A673 (cell line): ENCODE measurements around the gene RRAGD. TPM values are rescaled to one million over a fixed set of nuclear protein-coding genes. Genes with fewer than 3 reads are reported as not detected.

ENCODE experiments used
- BruUV-seq: library from RNA; stranded (reverse); fragments of 400-500 nt; replicated peaks from 2 replicates; lab custom pipeline; 2021; lab: Mats Ljungman, UMichigan
- CTCF ChIA-PET: fragments of 300-600 bp; sonication (Branson Sonifier 250); formaldehyde crosslinking; loops from one replicate; lab custom pipeline; 2022; ENCODE audit warnings: antibody characterized with exemption; lab: Charles Lee
- POLR2A ChIA-PET: fragments of 300-600 bp; sonication (Branson Sonifier 250); formaldehyde crosslinking; loops from one replicate; lab custom pipeline; 2022; ENCODE audit warnings: antibody characterized with exemption; ENCODE audit not compliant: low non-redundant PET; lab: Charles Lee
- DNase-seq: peaks from one replicate; pipeline ENCODE4 v3.0.0-alpha.2; 2015; ENCODE audit warnings: low spot score
- H3K27ac ChIP-seq: fragments of 200-600 bp; sonication (generic); 2 replicates; pipeline ENCODE4 v1.5.1; 2016; ENCODE audit warnings: mixed run types, low read depth, mild to moderate bottlenecking, mixed read lengths, antibody characterized with exemption, low read length; ENCODE audit not compliant: poor library complexity, severe bottlenecking
- H3K27me3 ChIP-seq: fragments of 200-600 bp; sonication (generic); replicated peaks from 2 replicates; pipeline ENCODE4 v1.6.1; 2017; ENCODE audit warnings: mixed run types, low read depth, mild to moderate bottlenecking, mixed read lengths, antibody characterized with exemption, low read length; ENCODE audit not compliant: insufficient read depth, poor library complexity
- H3K36me3 ChIP-seq: fragments of 200-600 bp; sonication (generic); 2 replicates; pipeline ENCODE4 v1.6.1; 2016; ENCODE audit warnings: mixed run types, mild to moderate bottlenecking, mixed read lengths, antibody characterized with exemption, low read length; ENCODE audit not compliant: insufficient read depth, poor library complexity, severe bottlenecking
- H3K4me1 ChIP-seq: fragments of 200-600 bp; sonication (generic); 2 replicates; pipeline ENCODE4 v1.6.1; 2017; ENCODE audit warnings: mixed run types, mild to moderate bottlenecking, mixed read lengths, antibody characterized with exemption, low read length; ENCODE audit not compliant: insufficient read depth, poor library complexity, severe bottlenecking
- H3K4me3 ChIP-seq: fragments of 200-600 bp; sonication (generic); 2 replicates; pipeline ENCODE4 v1.5.1; 2016; ENCODE audit warnings: low read depth, mixed run types, mild to moderate bottlenecking, mixed read lengths, low read length; ENCODE audit not compliant: poor library complexity, severe bottlenecking
- H3K9me3 ChIP-seq: fragments of 200-600 bp; sonication (generic); 2 replicates; pipeline ENCODE4 v1.6.1; 2016; ENCODE audit warnings: mixed run types, low read depth, mild to moderate bottlenecking, mixed read lengths, antibody characterized with exemption, low read length; ENCODE audit not compliant: poor library complexity, severe bottlenecking
- CTCF ChIP-seq: fragments of 300-800, 200-600 bp; sonication (generic); conservative IDR thresholded peaks from 2 replicates; pipeline ENCODE4 v1.5.1; 2017; ENCODE audit warnings: low read depth, mild to moderate bottlenecking, antibody characterized with exemption, low read length, moderate library complexity, mixed read lengths
- EZH2 ChIP-seq: fragments of 200-600 bp; sonication (generic); IDR thresholded peaks from 2 replicates; pipeline ENCODE4 v1.6.1; 2017; ENCODE audit warnings: borderline replicate concordance, low read depth, mild to moderate bottlenecking, mixed read lengths, antibody characterized with exemption, low read length; ENCODE audit not compliant: poor library complexity, severe bottlenecking
- intact Hi-C: fragments of 100-400 bp; cut with micrococcal nuclease; formaldehyde crosslinking; loops from one replicate; pipeline ENCODE4 v1.10.0; 2022; ENCODE audit not compliant: unreplicated experiment
- total RNA-seq: library from RNA; stranded (reverse); gene quantifications from 2 replicates; pipeline ENCODE4 v1.2.3, GENCODE V29; 2021

Gene RRAGD
- total RNA-seq, 1 experiment from 2014 or later, result 9.5 TPM

GRCh38 chr6:89388846-89389245 is 23.2 kb downstream of the RRAGD start:
- POLR2A ChIA-PET, result no interaction called here
- intact Hi-C loops, result no loop called here
- no peaks in the 10 kb centered on the region for H3K27me3 ChIP-seq
- CTCF ChIA-PET, result no interaction called here
- BruUV-seq, result no TSS peak
- H3K36me3 ChIP-seq, result no peaks in the 10 kb centered on the region
- no peaks in the 10 kb centered on the region for H3K9me3 ChIP-seq
- no peak for DNase-seq
- H3K4me1 ChIP-seq, result peaks cover 6% of the 10 kb centered on the region
- TF ChIP-seq CTCF, result no peak
- no peak for TF ChIP-seq EZH2
- no peak overlapping the region for H3K27ac ChIP-seq
- H3K4me3 ChIP-seq, result no peak overlapping the region

- H3K4me3 ChIP-seq, result no peak overlapping the region
- peaks cover 6% of the 10 kb centered on the region for H3K4me1 ChIP-seq
- TF ChIP-seq CTCF, result no peak
- no peak for TF ChIP-seq EZH2
- CTCF ChIA-PET, result interaction anchor here (0.6 kb wide), 1 partner anchor 16 kb away, joined by 3 read pairs; no protein-coding TSS in a partner anchor
- H3K27ac ChIP-seq, result no peak overlapping the region
- BruUV-seq, result no TSS peak
- no peaks in the 10 kb centered on the region for H3K27me3 ChIP-seq
- no peak for DNase-seq
- H3K36me3 ChIP-seq, result no peaks in the 10 kb centered on the region
- intact Hi-C loops, result no loop called here
- POLR2A ChIA-PET, result no interaction called here
- no peaks in the 10 kb centered on the region for H3K9me3 ChIP-seq
These were observed 24.4 kb downstream of the RRAGD start for GRCh38 chr6:89387516-89388201.

- H3K9me3 ChIP-seq, result no peaks in the 10 kb centered on the region
- no peak for DNase-seq
- ChIA-PET CTCF (interaction anchor here (0.6 kb wide), 1 partner anchor 15 kb away, joined by 3 read pairs; no protein-coding TSS in a partner anchor), POLR2A (no interaction called here)
- no peak overlapping the region for H3K27ac ChIP-seq
- no peaks in the 10 kb centered on the region for H3K36me3 ChIP-seq
- H3K4me3 ChIP-seq, result no peak overlapping the region
- H3K27me3 ChIP-seq, result no peaks in the 10 kb centered on the region
- TF ChIP-seq CTCF (no peak), EZH2 (no peak)
- peaks cover 6% of the 10 kb centered on the region for H3K4me1 ChIP-seq
- no TSS peak for BruUV-seq
- intact Hi-C loops, result no loop called here
These were observed 25.1 kb downstream of the RRAGD start for GRCh38 chr6:89386917-89387491.
